Measurements from ENCODE around the gene GALNT1.

GALNT1 gene

GRCh38 chr18:35582899-35583558, 1.5 kb downstream of the GALNT1 start:
- DNase-seq (ENCODE audit: low read depth in 2 of 2): no peak

GRCh38 chr18:35584735-35585134, 3.2 kb downstream of the GALNT1 start:
- no peak for DNase-seq (ENCODE audit: low read depth in 2 of 2)

GRCh38 chr18:35585608-35586007, 4.1 kb downstream of the GALNT1 start:
- no peak for DNase-seq (ENCODE audit: low read depth in 2 of 2)

GRCh38 chr18:35588122-35588521, 6.6 kb downstream of the GALNT1 start:
- DNase-seq (ENCODE audit: low read depth in 2 of 2): no peak

- DNase-seq (ENCODE audit: low read depth in 2 of 2): no peak
Measured at GRCh38 chr18:35588995-35589394, 7.5 kb downstream of the GALNT1 start.

GRCh38 chr18:35589546-35589945, 8.0 kb downstream of the GALNT1 start:
- no peak for DNase-seq (ENCODE audit: low read depth in 2 of 2)

- no peak for DNase-seq (ENCODE audit: low read depth in 2 of 2)
Measured at GRCh38 chr18:35590935-35591334, 9.4 kb downstream of the GALNT1 start.

- DNase-seq (ENCODE audit: low read depth in 2 of 2): no peak
Measured at GRCh38 chr18:35592298-35592697, 10.8 kb downstream of the GALNT1 start.

GRCh38 chr18:35593859-35594258, 12.3 kb downstream of the GALNT1 start:
- DNase-seq (ENCODE audit: low read depth in 2 of 2): no peak

- no peak for DNase-seq (ENCODE audit: low read depth in 2 of 2)
Measured at GRCh38 chr18:35597758-35598157, 16.2 kb downstream of the GALNT1 start.

GRCh38 chr18:35602193-35602820, 20.8 kb downstream of the GALNT1 start:
- no peak for DNase-seq (ENCODE audit: low read depth in 2 of 2)

GRCh38 chr18:35603008-35603407, 21.5 kb downstream of the GALNT1 start:
- DNase-seq (ENCODE audit: low read depth in 2 of 2): no peak

- DNase-seq (ENCODE audit: low read depth in 2 of 2): no peak
Measured at GRCh38 chr18:35603528-35603927, 22.0 kb downstream of the GALNT1 start.

GRCh38 chr18:35604369-35604768, 22.8 kb downstream of the GALNT1 start:
- no peak for DNase-seq (ENCODE audit: low read depth in 2 of 2)

- no peak for DNase-seq (ENCODE audit: low read depth in 2 of 2)
Measured at GRCh38 chr18:35605686-35606417, 24.3 kb downstream of the GALNT1 start.

- no peak for DNase-seq (ENCODE audit: low read depth in 2 of 2)
Measured at GRCh38 chr18:35609236-35609635, 27.7 kb downstream of the GALNT1 start.

GRCh38 chr18:35610089-35610488, 28.5 kb downstream of the GALNT1 start:
- no peak for DNase-seq (ENCODE audit: low read depth in 2 of 2)

- DNase-seq (ENCODE audit: low read depth in 2 of 2): no peak
Measured at GRCh38 chr18:35610724-35611123, 29.2 kb downstream of the GALNT1 start.

GRCh38 chr18:35611518-35611917, 30.0 kb downstream of the GALNT1 start:
- no peak for DNase-seq (ENCODE audit: low read depth in 2 of 2)

- DNase-seq (ENCODE audit: low read depth in 2 of 2): no peak
Measured at GRCh38 chr18:35616074-35616473, 34.5 kb downstream of the GALNT1 start.

- DNase-seq (ENCODE audit: low read depth in 2 of 2): peak; percentile 59 to 61
Measured at GRCh38 chr18:35616664-35617423, 35.3 kb downstream of the GALNT1 start.

GRCh38 chr18:35617865-35618264, 36.3 kb downstream of the GALNT1 start:
- no peak for DNase-seq (ENCODE audit: low read depth in 2 of 2)
